GM18907 (cell line): ENCODE measurements around the gene CAMTA1.
"Not testable (repeated sequence)": the region's sequence is repeated elsewhere in the genome, so short reads cannot be mapped to it uniquely, and the experiment has no call there.

Experiments used
- ATAC-seq: cut with Tn5 transposase; IDR thresholded peaks from one replicate; pipeline ENCODE4 v1.9.1; 2021; ENCODE audit warnings: mild to moderate bottlenecking, moderate library complexity; ENCODE audit not compliant: unreplicated experiment

CAMTA1 gene

GRCh38 chr1:7684132-7684531 is 898.9 kb downstream of the CAMTA1 start:
- ATAC-seq = no peak

GRCh38 chr1:7684861-7685635 is 899.8 kb downstream of the CAMTA1 start:
- ATAC-seq = no peak

GRCh38 chr1:7686301-7686850 is 901.1 kb downstream of the CAMTA1 start:
- ATAC-seq = no peak

- no peak for ATAC-seq
These were observed 902.2 kb downstream of the CAMTA1 start for GRCh38 chr1:7687411-7687810.

- ATAC-seq = no peak
These were observed 903.4 kb downstream of the CAMTA1 start for GRCh38 chr1:7688659-7689058.

GRCh38 chr1:7689307-7689706 is 904.1 kb downstream of the CAMTA1 start:
- not testable (repeated sequence) for ATAC-seq

GRCh38 chr1:7690076-7690475 is 904.8 kb downstream of the CAMTA1 start:
- no peak for ATAC-seq

- ATAC-seq = no peak
These were observed 905.4 kb downstream of the CAMTA1 start for GRCh38 chr1:7690496-7691182.

- no peak for ATAC-seq
These were observed 906.3 kb downstream of the CAMTA1 start for GRCh38 chr1:7691576-7691975.

GRCh38 chr1:7692005-7692404 is 906.8 kb downstream of the CAMTA1 start:
- no peak for ATAC-seq

- ATAC-seq = not testable (repeated sequence)
These were observed 907.8 kb downstream of the CAMTA1 start for GRCh38 chr1:7693037-7693436.

GRCh38 chr1:7693662-7694061 is 908.4 kb downstream of the CAMTA1 start:
- no peak for ATAC-seq

- ATAC-seq = no peak
These were observed 909.6 kb downstream of the CAMTA1 start for GRCh38 chr1:7694600-7695496.

- no peak for ATAC-seq
These were observed 910.4 kb downstream of the CAMTA1 start for GRCh38 chr1:7695497-7696117.

- ATAC-seq = no peak
These were observed 913.4 kb downstream of the CAMTA1 start for GRCh38 chr1:7698641-7699040.

- no peak for ATAC-seq
These were observed 917.1 kb downstream of the CAMTA1 start for GRCh38 chr1:7702365-7702764.

GRCh38 chr1:7703321-7704213 is 918.3 kb downstream of the CAMTA1 start:
- ATAC-seq = no peak

GRCh38 chr1:7704214-7705047 is 919.2 kb downstream of the CAMTA1 start:
- peak; percentile 92 for ATAC-seq
